Mesenchymal stem cell (in vitro differentiated cells and primary cell): ENCODE results near the gene NIN.
A peak's percentile ranks its signal among the peaks of the same experiment; 100 is the strongest.

Source experiments
- DNase-seq: peaks from one replicate; pipeline ENCODE4 v3.0.0-alpha.2; 2013
- H2AFZ ChIP-seq: one replicate; pipeline ENCODE4 v1.6.1; 2013; ENCODE audit warnings: low read depth, mild to moderate bottlenecking, control low read depth, inconsistent platforms, low read length, moderate library complexity
- H2AK5ac ChIP-seq: 2 replicates; pipeline ENCODE4 v1.6.1; 2013; ENCODE audit warnings: low read length, moderate library complexity, mild to moderate bottlenecking, inconsistent platforms; ENCODE audit not compliant: severe bottlenecking
- H2BK120ac ChIP-seq: one replicate; pipeline ENCODE4 v1.6.1; 2013; ENCODE audit warnings: low read depth, mild to moderate bottlenecking, inconsistent platforms, low read length, moderate library complexity
- H2BK12ac ChIP-seq, 2 experiments: one replicate each; pipeline ENCODE4 v1.6.1; 2013; ENCODE audit warnings: inconsistent platforms in 2 of 2, low read length in 2 of 2, mild to moderate bottlenecking in 2 of 2, moderate library complexity in 2 of 2, control low read depth in 1 of 2
- H2BK15ac ChIP-seq: one replicate; pipeline ENCODE4 v1.6.1; 2013; ENCODE audit warnings: mild to moderate bottlenecking, low read depth, inconsistent platforms; ENCODE audit not compliant: poor library complexity, severe bottlenecking
- H2BK5ac ChIP-seq: 2 replicates; pipeline ENCODE4 v1.6.1; 2013; ENCODE audit warnings: low read depth, mild to moderate bottlenecking, low read length, control low read depth, inconsistent platforms; ENCODE audit not compliant: poor library complexity, severe bottlenecking
- H3K14ac ChIP-seq, 2 experiments: one replicate each; pipeline ENCODE4 v1.6.1; 2013; ENCODE audit warnings: inconsistent platforms in 2 of 2, low read length in 2 of 2, control low read depth in 1 of 2, mild to moderate bottlenecking in 1 of 2, moderate library complexity in 1 of 2
- H3K18ac ChIP-seq, 2 experiments: one replicate each; pipeline ENCODE4 v1.6.1; 2013; ENCODE audit warnings: inconsistent platforms in 2 of 2, low read length in 2 of 2, control low read depth in 1 of 2, low read depth in 1 of 2, mild to moderate bottlenecking in 1 of 2
- H3K23ac ChIP-seq, 2 experiments: one replicate each; pipeline ENCODE4 v1.6.1; 2013; ENCODE audit warnings: inconsistent platforms in 2 of 2, low read length in 2 of 2, mild to moderate bottlenecking in 2 of 2, moderate library complexity in 2 of 2, control low read depth in 1 of 2
- H3K27ac ChIP-seq: 2 replicates; pipeline ENCODE4 v1.5.1; 2013; ENCODE audit warnings: mild to moderate bottlenecking, moderate library complexity, low read length, control low read depth, inconsistent platforms; ENCODE audit not compliant: poor library complexity, severe bottlenecking
- H3K27me3 ChIP-seq, 2 experiments: 2 replicates each; pipeline versions ENCODE4 v1.6.1 to v1.7.0; 2013; ENCODE audit warnings: low read length in 2 of 2, mild to moderate bottlenecking in 2 of 2, moderate library complexity in 2 of 2, control low read depth in 1 of 2, inconsistent platforms in 1 of 2; ENCODE audit not compliant: control insufficient read depth in 1 of 2, insufficient read depth in 1 of 2
- H3K36me3 ChIP-seq, 2 experiments: 2 replicates each; pipeline versions ENCODE4 v1.6.1 to v1.7.0; 2013; ENCODE audit warnings: low read length in 2 of 2, control low read depth in 1 of 2, inconsistent platforms in 1 of 2, low read depth in 1 of 2, mild to moderate bottlenecking in 1 of 2; ENCODE audit not compliant: insufficient read depth in 2 of 2, control insufficient read depth in 1 of 2
- H3K4ac ChIP-seq, 2 experiments: one replicate each; pipeline ENCODE4 v1.6.1; 2013; ENCODE audit warnings: inconsistent platforms in 2 of 2, low read length in 2 of 2, mild to moderate bottlenecking in 2 of 2, moderate library complexity in 2 of 2, control low read depth in 1 of 2, low read depth in 1 of 2
- H3K4me1 ChIP-seq: 2 replicates; pipeline ENCODE4 v1.6.1; 2013; ENCODE audit warnings: low read depth, low read length, control low read depth; ENCODE audit not compliant: control insufficient read depth, insufficient read depth
- H3K4me2 ChIP-seq: 2 replicates; pipeline ENCODE4 v1.6.1; 2013; ENCODE audit warnings: low read length, mild to moderate bottlenecking, inconsistent platforms; ENCODE audit not compliant: poor library complexity, severe bottlenecking
- H3K4me3 ChIP-seq, 2 experiments: 2 replicates each; pipeline versions ENCODE4 v1.5.1 to v1.7.0; 2013; ENCODE audit warnings: low read length in 2 of 2, mild to moderate bottlenecking in 2 of 2, control low read depth in 1 of 2, low read depth in 1 of 2; ENCODE audit not compliant: insufficient read depth in 1 of 2
- H3K79me1 ChIP-seq: replicated peaks from 2 replicates; pipeline ENCODE4 v1.6.1; 2013; ENCODE audit warnings: mild to moderate bottlenecking, control low read depth, low read length, inconsistent platforms; ENCODE audit not compliant: poor library complexity, severe bottlenecking
- H3K9ac ChIP-seq: 2 replicates; pipeline ENCODE4 v1.7.0; 2013; ENCODE audit warnings: mild to moderate bottlenecking, low read length, moderate library complexity
- H3K9me3 ChIP-seq: 2 replicates; pipeline ENCODE4 v1.7.0; 2013; ENCODE audit warnings: mild to moderate bottlenecking, low read length; ENCODE audit not compliant: control insufficient read depth
- H4K8ac ChIP-seq: one replicate; pipeline ENCODE4 v1.6.1; 2013; ENCODE audit warnings: inconsistent platforms, mild to moderate bottlenecking, low read length, moderate library complexity
- H4K91ac ChIP-seq: one replicate; pipeline ENCODE4 v1.6.1; 2013; ENCODE audit warnings: mild to moderate bottlenecking, low read length, inconsistent platforms
- WGBS: methylation state at CpG from one replicate; pipeline ENCODE4 v1.1.7; 2013; ENCODE audit warnings: mixed read lengths; 5-methylcytosine and 5-hydroxymethylcytosine counted together

NIN gene

GRCh38 chr14:50785457-50786063 is 45.4 kb downstream of the NIN start:
- Histone ChIP-seq H2AFZ (no peak overlapping the region), H2BK12ac (no peak overlapping the region), H2BK120ac (no peak overlapping the region), H2BK5ac (no peak overlapping the region), H4K8ac (no peak overlapping the region), H3K27ac (no peak overlapping the region), H3K79me1 (peaks cover 14% of the 10 kb centered on the region), H4K91ac (no peak overlapping the region), H2AK5ac (no peak overlapping the region), H3K9me3 (no peaks in the 10 kb centered on the region), H3K4ac (no peak overlapping the region), H2BK15ac (no peak overlapping the region), H3K4me3 (no peak overlapping the region), H3K23ac (no peak overlapping the region), H3K4me1 (no peaks in the 10 kb centered on the region), H3K27me3 (no peaks in the 10 kb centered on the region), H3K36me3 (peaks cover 17 to 39% of the 10 kb centered on the region in 2 experiments), H3K4me2 (no peak overlapping the region), H3K9ac (no peak overlapping the region), H3K14ac (no peak overlapping the region), H3K18ac (no peak overlapping the region)
- DNase-seq: no peak
- 46% methylated on average over 8 of the region's 8 CpGs for WGBS

DNA sequence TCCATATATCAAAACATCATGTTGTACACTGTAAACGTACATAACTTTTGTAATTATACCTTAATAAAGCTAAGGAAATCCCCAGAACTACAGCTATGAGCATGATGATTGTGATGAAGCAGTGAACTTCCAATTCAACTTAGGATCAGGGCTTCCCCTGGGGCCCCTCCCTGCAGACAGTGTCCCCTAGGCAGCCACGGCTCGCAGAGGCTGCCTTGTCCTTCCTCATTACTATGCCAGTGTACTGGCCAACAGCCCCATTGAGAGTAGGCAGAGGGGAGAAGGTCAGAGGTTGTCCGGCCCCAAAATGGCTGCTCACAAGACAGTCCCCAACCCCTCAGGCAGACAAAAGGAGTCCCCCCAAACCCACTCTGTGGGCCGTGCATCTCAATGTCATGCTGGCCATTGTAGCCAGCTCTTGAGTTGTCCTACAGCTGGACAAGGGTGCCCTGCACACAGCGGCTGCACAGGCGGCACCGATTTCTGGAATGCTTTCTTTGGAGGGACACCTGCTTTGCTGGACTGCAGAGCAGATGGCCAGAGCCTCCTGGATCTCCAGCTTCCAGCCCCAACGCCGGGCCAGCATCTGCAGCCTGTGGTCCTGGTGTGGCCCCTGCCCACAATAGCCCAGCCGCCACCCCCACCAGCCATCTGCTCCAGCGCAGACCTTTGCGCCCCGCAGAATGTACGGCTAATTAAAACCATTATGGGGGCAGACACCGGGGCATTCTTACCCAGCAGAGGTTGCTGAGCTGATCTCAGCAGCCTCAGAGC is 46.1 kb downstream of the NIN start:
- no peak for DNase-seq
- H3K36me3 ChIP-seq: peaks cover 14 to 35% of the 10 kb centered on the region in 2 experiments
- peak overlapping the region in 1 of 2 experiments; percentile 46 for H2BK12ac ChIP-seq
- peak overlapping the region in 1 of 2 experiments; percentile 34 for H3K18ac ChIP-seq
- no peak overlapping the region for H2BK15ac ChIP-seq
- no peak overlapping the region for H3K23ac ChIP-seq
- H3K4me2 ChIP-seq: no peak overlapping the region
- peak overlapping the region in 1 of 2 experiments; percentile 55 for H3K14ac ChIP-seq
- no peaks in the 10 kb centered on the region for H3K4me1 ChIP-seq
- H2AFZ ChIP-seq: no peak overlapping the region
- H2BK120ac ChIP-seq: no peak overlapping the region
- H3K79me1 ChIP-seq: peaks cover 16% of the 10 kb centered on the region
- no peak overlapping the region for H2AK5ac ChIP-seq
- H3K9me3 ChIP-seq: no peaks in the 10 kb centered on the region
- no peak overlapping the region for H4K8ac ChIP-seq
- no peak overlapping the region for H2BK5ac ChIP-seq
- WGBS: 97% methylated on average over 14 of the region's 16 CpGs
- no peak overlapping the region for H3K27ac ChIP-seq
- no peak overlapping the region for H4K91ac ChIP-seq
- H3K4me3 ChIP-seq: no peak overlapping the region
- H3K9ac ChIP-seq: no peak overlapping the region
- H3K27me3 ChIP-seq: no peaks in the 10 kb centered on the region
- peak overlapping the region in 1 of 2 experiments; percentile 34 for H3K4ac ChIP-seq

DNA sequence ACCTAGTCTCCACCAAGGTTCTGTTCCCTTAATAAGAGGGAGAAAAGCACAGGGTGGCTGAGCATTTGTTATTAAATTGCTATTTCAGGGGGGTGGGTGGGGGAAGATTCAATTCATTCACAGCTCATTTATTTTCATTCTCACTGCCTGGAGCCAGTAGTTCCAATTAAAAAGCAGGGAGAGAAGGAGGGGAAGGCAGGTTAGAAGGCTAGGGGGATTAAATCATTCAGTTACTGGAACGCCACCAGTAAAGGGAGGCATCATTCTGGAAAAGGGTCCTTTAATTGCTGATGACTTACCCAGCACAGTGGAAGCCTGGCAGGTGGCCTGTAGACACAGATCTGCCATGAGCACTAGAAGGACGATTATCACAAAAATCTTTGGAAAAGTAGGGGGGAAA is 47.4 kb downstream of the NIN start:
- no peak overlapping the region for H4K8ac ChIP-seq
- H2BK15ac ChIP-seq: no peak overlapping the region

GRCh38 chr14:50780393-50780792 is 50.6 kb downstream of the NIN start:
- no peak overlapping the region for H3K27ac ChIP-seq
- peaks cover 2% of the 10 kb centered on the region for H3K4me1 ChIP-seq
- no peak for DNase-seq
- no peak overlapping the region for H3K4me2 ChIP-seq
- no peak overlapping the region for H4K91ac ChIP-seq
- H2BK5ac ChIP-seq: no peak overlapping the region
- no peak overlapping the region for H3K4me3 ChIP-seq
- no peak overlapping the region for H4K8ac ChIP-seq
- no peaks in the 10 kb centered on the region for H3K27me3 ChIP-seq
- H3K9me3 ChIP-seq: no peaks in the 10 kb centered on the region
- no peak overlapping the region for H2BK15ac ChIP-seq
- H2BK12ac ChIP-seq: no peak overlapping the region
- H3K9ac ChIP-seq: no peak overlapping the region
- H2AFZ ChIP-seq: no peak overlapping the region
- no peak overlapping the region for H3K18ac ChIP-seq
- no peak overlapping the region for H2BK120ac ChIP-seq
- no peak overlapping the region for H3K4ac ChIP-seq
- peaks cover 6 to 20% of the 10 kb centered on the region in 2 experiments for H3K36me3 ChIP-seq
- no peak overlapping the region for H3K23ac ChIP-seq
- H3K14ac ChIP-seq: no peak overlapping the region
- peaks cover 9% of the 10 kb centered on the region for H3K79me1 ChIP-seq
- no peak overlapping the region for H2AK5ac ChIP-seq
- WGBS: 100% methylated on average over 2 of the region's 4 CpGs

More for the DNA sequence above, 47.4 kb downstream of the NIN start:
- H3K23ac ChIP-seq: no peak overlapping the region
- no peak overlapping the region for H2BK12ac ChIP-seq
- no peak overlapping the region for H4K91ac ChIP-seq
- H3K4me2 ChIP-seq: no peak overlapping the region
- no peak overlapping the region for H2BK5ac ChIP-seq
- H2BK120ac ChIP-seq: no peak overlapping the region
- H3K4ac ChIP-seq: no peak overlapping the region
- H2AK5ac ChIP-seq: no peak overlapping the region
- no peak overlapping the region for H3K9ac ChIP-seq
- H3K9me3 ChIP-seq: no peaks in the 10 kb centered on the region
- H3K4me1 ChIP-seq: no peaks in the 10 kb centered on the region
- DNase-seq: no peak
- peaks cover 6 to 24% of the 10 kb centered on the region in 2 experiments for H3K36me3 ChIP-seq
- H3K27me3 ChIP-seq: no peaks in the 10 kb centered on the region
- 90% methylated on average over 2 of the region's 2 CpGs for WGBS
- no peak overlapping the region for H3K4me3 ChIP-seq
- no peak overlapping the region for H3K27ac ChIP-seq
- H3K79me1 ChIP-seq: peaks cover 14% of the 10 kb centered on the region
- H3K18ac ChIP-seq: no peak overlapping the region
- H2AFZ ChIP-seq: no peak overlapping the region
- no peak overlapping the region for H3K14ac ChIP-seq
